ENCODE results near the gene WASHC3. TPM values are rescaled to one million over a fixed set of nuclear protein-coding genes. Genes with fewer than 3 reads are reported as not detected.
A peak's percentile ranks its signal among the peaks of the same experiment; 100 is the strongest.

The WASHC3 gene
- total and polyA plus RNA-seq, 10 of the 15 experiments (the other 5 are each of a cell fraction or from before 2014, with no cell fraction given) = 18.8 to 106 (median 64.3) TPM

- TF ChIP-seq ZBTB11 (CRISPR knock-in tag; IDR thresholded peaks at IDR 0.05) (peak; percentile 9; the same call in 1 of the 2 replicates), MXI1 (IDR thresholded peaks at IDR 0.05; ENCODE audit: low read depth, low read length) (0 out of 2 replicates have a peak, but pooled peaks have one; percentile 20), KAT2A (conservative IDR thresholded peaks at IDR 0.05; ENCODE audit: control insufficient read depth, low read depth, low read length) (no peak), ZNF687 (IDR thresholded peaks at IDR 0.05) (peak; percentile 43; the same call in 1 of the 2 replicates), GABPA (IDR thresholded peaks at IDR 0.05; ENCODE audit: low read depth) (peak; percentile 94), CHD2 (IDR thresholded peaks at IDR 0.05; ENCODE audit: borderline replicate concordance, low read depth, low read length) (peak; percentile 65; the same call in 1 of the 2 replicates), HCFC1 (IDR thresholded peaks at IDR 0.05; ENCODE audit: low read length) (peak; percentile 91), NR2C1 (IDR thresholded peaks at IDR 0.05) (peak; percentile 88), SREBF1 (IDR thresholded peaks at IDR 0.05; ENCODE audit: low read length) (0 out of 2 replicates have a peak, but pooled peaks have one; percentile 44), IKZF2 (IDR thresholded peaks at IDR 0.05) (peak in 1 of 2 experiments; percentile 23; a peak in 2 of 4 replicates), ZBTB40 (IDR thresholded peaks at IDR 0.05; ENCODE audit: borderline replicate concordance) (peak; percentile 92), POLR2AphosphoS5 (IDR thresholded peaks at IDR 0.05; ENCODE audit: low read length) (peak; percentile 82), RELA (IDR thresholded peaks at IDR 0.05; ENCODE audit: borderline replicate concordance, partially characterized antibody) (no peak), KLF5 (IDR thresholded peaks at IDR 0.05; ENCODE audit: partially characterized antibody) (peak; percentile 74), PKNOX1 (IDR thresholded peaks at IDR 0.05) (peak; percentile 72; the same call in 1 of the 2 replicates)
Observed at GRCh38 chr12:102061560-102062418, at the start of gene WASHC3 (continued).
